Karpas-422 (cell line): ENCODE measurements around the gene RBMX. TPM values are rescaled to one million over a fixed set of nuclear protein-coding genes. Genes with fewer than 3 reads are reported as not detected.

ENCODE experiments used
- DNase-seq: peaks from one replicate; pipeline ENCODE4 v3.0.0-alpha.2; 2015
- H2AFZ ChIP-seq: fragments of 200-600 bp; sonication (generic); 2 replicates; pipeline ENCODE4 v1.6.1; 2014; ENCODE audit warnings: antibody characterized with exemption, low read length, mixed read lengths
- H3K27ac ChIP-seq: fragments of 200-600 bp; sonication (generic); 2 replicates; pipeline ENCODE4 v1.5.1; 2014; ENCODE audit warnings: mild to moderate bottlenecking, low read length, moderate library complexity
- H3K27me3 ChIP-seq: fragments of 200-600 bp; sonication (generic); 2 replicates; pipeline ENCODE4 v1.6.1; 2014; ENCODE audit warnings: low read length, mixed read lengths
- H3K36me3 ChIP-seq: fragments of 200-600 bp; sonication (generic); 2 replicates; pipeline ENCODE4 v1.6.1; 2014; ENCODE audit warnings: low read length, mixed read lengths; ENCODE audit not compliant: insufficient read depth
- H3K4me1 ChIP-seq: fragments of 200-600 bp; sonication (generic); 2 replicates; pipeline ENCODE4 v1.6.1; 2014; ENCODE audit warnings: mild to moderate bottlenecking, low read length, mixed read lengths
- H3K4me2 ChIP-seq: fragments of 200-600 bp; sonication (generic); 2 replicates; pipeline ENCODE4 v1.6.1; 2014; ENCODE audit warnings: low read length, low read depth, mild to moderate bottlenecking; ENCODE audit not compliant: poor library complexity, severe bottlenecking
- H3K4me3 ChIP-seq: fragments of 200-600 bp; sonication (generic); 2 replicates; pipeline ENCODE4 v1.5.1; 2014; ENCODE audit warnings: mild to moderate bottlenecking, antibody characterized with exemption, low read length, mixed read lengths
- H3K79me2 ChIP-seq: fragments of 200-600 bp; sonication (generic); 2 replicates; pipeline ENCODE4 v1.6.1; 2014; ENCODE audit warnings: mild to moderate bottlenecking, low read length, mixed read lengths
- H3K9ac ChIP-seq: fragments of 200-600 bp; sonication (generic); 2 replicates; pipeline ENCODE4 v1.6.0; 2014; ENCODE audit warnings: low read length
- H3K9me2 ChIP-seq: fragments of 200-600 bp; sonication (generic), shearing (Covaris generic); replicated peaks from 2 replicates; pipeline ENCODE4 v1.6.0; 2014; ENCODE audit warnings: mild to moderate bottlenecking, low read length, moderate library complexity; ENCODE audit not compliant: insufficient read depth
- H3K9me3 ChIP-seq: fragments of 300-700, 200-600 bp; sonication (generic); 2 replicates; pipeline ENCODE4 v1.6.1; 2014; ENCODE audit warnings: low read length, mixed read lengths
- H4K20me1 ChIP-seq: fragments of 200-600 bp; sonication (generic); 2 replicates; pipeline ENCODE4 v1.6.1; 2014; ENCODE audit warnings: mild to moderate bottlenecking, antibody characterized with exemption, low read length, low read depth; ENCODE audit not compliant: insufficient read depth
- total RNA-seq: library from RNA; depleted of rRNA; stranded (reverse); fragments of >200 nt; shearing (Covaris generic); gene quantifications from 2 replicates; pipeline ENCODE4 v1.2.3, GENCODE V29; 2014; ENCODE audit warnings: low replicate concordance

The RBMX gene
- total RNA-seq, 1 experiment from 2014 or later: 186 TPM

DNA sequence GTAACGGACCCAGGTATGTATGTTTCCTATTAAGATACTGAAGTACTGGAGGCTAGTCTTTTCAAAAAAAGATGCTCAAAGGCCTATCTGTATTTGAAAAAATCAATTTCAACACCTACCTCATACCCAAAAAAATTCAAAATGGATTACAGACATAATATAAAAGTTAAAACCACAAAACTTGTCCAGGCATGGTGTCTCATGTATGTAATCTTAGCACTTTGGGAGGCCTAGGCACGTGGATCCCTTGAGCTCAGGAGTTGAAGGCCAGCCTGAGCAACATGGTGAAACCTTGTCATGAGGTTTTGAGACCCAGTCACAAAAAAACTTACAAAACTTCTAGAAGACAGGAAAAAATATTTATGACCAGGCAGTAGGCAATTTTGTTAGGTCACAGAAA, 16.7 kb downstream of the RBMX start:
- no peaks in the 10 kb centered on the region for H3K27me3 ChIP-seq
- no peak overlapping the region for H3K4me3 ChIP-seq
- H3K4me1 ChIP-seq: no peaks in the 10 kb centered on the region
- no peaks in the 10 kb centered on the region for H3K79me2 ChIP-seq
- no peak overlapping the region for H3K4me2 ChIP-seq
- H3K9me3 ChIP-seq: no peaks in the 10 kb centered on the region
- DNase-seq: peak; percentile 28
- H4K20me1 ChIP-seq: no peaks in the 10 kb centered on the region
- H3K36me3 ChIP-seq: peaks cover 9% of the 10 kb centered on the region
- H3K9ac ChIP-seq: no peak overlapping the region
- H3K27ac ChIP-seq: no peak overlapping the region
- H2AFZ ChIP-seq: no peak overlapping the region
- no peaks in the 10 kb centered on the region for H3K9me2 ChIP-seq

DNA sequence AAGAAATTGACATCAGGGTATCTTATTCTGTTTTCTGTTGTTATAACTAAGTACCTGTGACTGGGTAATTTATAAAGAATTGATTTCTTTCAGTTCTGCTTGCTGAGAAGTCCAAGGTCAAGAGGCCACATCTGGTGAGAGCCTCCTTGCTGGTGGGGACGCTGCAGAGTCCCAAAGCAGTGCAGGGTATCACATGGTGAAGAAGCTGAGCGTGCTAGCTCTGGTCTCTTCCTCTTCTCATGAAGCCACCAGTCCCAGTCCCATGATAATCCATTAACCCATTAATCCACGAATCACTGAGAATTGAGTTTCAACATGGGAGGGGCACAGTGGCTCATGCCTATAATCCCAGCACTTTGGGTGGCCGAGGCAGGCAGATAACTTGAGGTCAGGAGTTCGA, 18.0 kb downstream of the RBMX start:
- DNase-seq: no peak
- H3K36me3 ChIP-seq: no peaks in the 10 kb centered on the region
- no peaks in the 10 kb centered on the region for H4K20me1 ChIP-seq

DNA sequence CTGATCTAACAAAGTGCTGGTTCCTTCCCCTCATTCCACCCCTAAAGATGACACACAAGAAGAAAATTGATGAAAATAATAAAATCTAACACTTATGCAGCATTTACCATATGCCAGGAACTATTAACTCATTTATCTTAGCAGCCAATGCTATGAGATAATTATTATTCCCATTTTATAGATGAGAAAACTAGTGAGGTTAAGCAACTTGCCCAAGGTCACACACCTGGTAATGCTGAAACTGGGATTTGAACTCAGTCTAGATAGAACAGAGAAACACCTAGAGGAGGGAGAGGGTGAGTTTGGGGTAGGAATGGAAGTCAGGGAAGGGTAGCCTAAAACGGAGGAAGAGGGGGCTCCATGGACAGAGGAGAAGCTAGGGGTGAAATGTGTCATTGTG, 18.6 kb downstream of the RBMX start:
- Histone ChIP-seq H3K27ac (no peak overlapping the region), H3K9me2 (no peaks in the 10 kb centered on the region), H3K27me3 (no peaks in the 10 kb centered on the region), H3K4me2 (no peak overlapping the region), H3K4me3 (no peak overlapping the region), H3K9ac (no peak overlapping the region), H3K79me2 (no peaks in the 10 kb centered on the region), H4K20me1 (no peaks in the 10 kb centered on the region), H3K36me3 (no peaks in the 10 kb centered on the region), H3K9me3 (no peaks in the 10 kb centered on the region), H2AFZ (no peak overlapping the region), H3K4me1 (no peaks in the 10 kb centered on the region)
- DNase-seq: no peak

More for the DNA sequence above, 18.0 kb downstream of the RBMX start:
- Histone ChIP-seq H3K9ac (no peak overlapping the region), H3K27ac (no peak overlapping the region), H3K27me3 (no peaks in the 10 kb centered on the region), H3K4me2 (no peak overlapping the region), H2AFZ (no peak overlapping the region), H3K4me3 (no peak overlapping the region), H3K79me2 (no peaks in the 10 kb centered on the region), H3K9me3 (no peaks in the 10 kb centered on the region), H3K4me1 (no peaks in the 10 kb centered on the region), H3K9me2 (no peaks in the 10 kb centered on the region)

DNA sequence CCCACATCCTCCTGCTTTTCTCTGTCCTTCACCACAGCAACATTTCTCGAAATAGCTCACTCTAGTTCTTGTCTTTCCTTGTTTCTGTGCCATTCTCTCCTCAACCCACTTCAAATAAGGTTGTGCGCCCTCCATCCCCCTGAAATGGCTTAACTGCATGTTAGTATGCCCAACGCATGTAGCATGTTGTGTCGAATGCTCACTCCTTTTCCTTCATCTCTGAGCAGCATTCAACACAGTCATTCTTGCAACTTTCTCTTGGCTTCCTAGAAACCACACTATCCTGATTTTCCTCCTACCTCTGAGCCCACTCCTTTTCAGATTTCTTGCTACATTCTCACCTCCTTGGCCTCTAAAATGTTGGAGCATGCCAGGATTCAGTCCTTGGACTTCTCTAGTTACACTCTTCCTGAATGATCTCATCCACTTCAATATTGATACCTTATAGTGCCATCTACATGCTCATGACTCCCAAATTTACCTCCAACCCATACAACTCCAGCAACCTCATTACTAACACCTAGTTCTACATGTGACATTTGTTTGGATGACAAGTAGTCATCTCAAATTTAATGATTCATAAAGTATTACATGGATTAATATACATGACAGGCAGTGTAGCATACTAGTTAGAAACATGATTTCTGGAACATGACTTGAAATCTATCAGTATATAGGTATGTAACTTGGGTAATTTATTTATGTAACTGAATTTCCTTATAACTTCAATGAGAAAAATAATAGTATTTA, 22.3 kb downstream of the RBMX start:
- DNase-seq: peak; percentile 28
- Histone ChIP-seq H4K20me1 (no peaks in the 10 kb centered on the region), H2AFZ (no peak overlapping the region), H3K9me2 (no peaks in the 10 kb centered on the region), H3K27ac (no peak overlapping the region), H3K4me3 (no peak overlapping the region), H3K79me2 (no peaks in the 10 kb centered on the region), H3K36me3 (no peaks in the 10 kb centered on the region), H3K27me3 (no peaks in the 10 kb centered on the region), H3K4me1 (no peaks in the 10 kb centered on the region), H3K9ac (no peak overlapping the region), H3K4me2 (no peak overlapping the region), H3K9me3 (no peaks in the 10 kb centered on the region)

- Histone ChIP-seq H2AFZ (no peak overlapping the region), H3K4me1 (no peaks in the 10 kb centered on the region), H3K36me3 (no peaks in the 10 kb centered on the region), H3K9me2 (no peaks in the 10 kb centered on the region), H3K4me3 (no peak overlapping the region), H3K27ac (no peak overlapping the region), H3K27me3 (no peaks in the 10 kb centered on the region), H3K9ac (no peak overlapping the region), H3K4me2 (no peak overlapping the region), H3K79me2 (no peaks in the 10 kb centered on the region), H4K20me1 (no peaks in the 10 kb centered on the region), H3K9me3 (no peaks in the 10 kb centered on the region)
- peak; percentile 32 for DNase-seq
Measured at GRCh38 chrX:136856551-136856950, 24.0 kb downstream of the RBMX start.

- no peaks in the 10 kb centered on the region for H3K36me3 ChIP-seq
- H3K9me3 ChIP-seq: no peaks in the 10 kb centered on the region
- H3K4me1 ChIP-seq: no peaks in the 10 kb centered on the region
- DNase-seq: no peak
- H2AFZ ChIP-seq: no peak overlapping the region
- H3K4me2 ChIP-seq: no peak overlapping the region
- H3K79me2 ChIP-seq: no peaks in the 10 kb centered on the region
- no peak overlapping the region for H3K27ac ChIP-seq
- no peaks in the 10 kb centered on the region for H4K20me1 ChIP-seq
- H3K4me3 ChIP-seq: no peak overlapping the region
- H3K9me2 ChIP-seq: no peaks in the 10 kb centered on the region
- no peaks in the 10 kb centered on the region for H3K27me3 ChIP-seq
- no peak overlapping the region for H3K9ac ChIP-seq
Measured at GRCh38 chrX:136856050-136856449, 24.5 kb downstream of the RBMX start.

- no peaks in the 10 kb centered on the region for H3K27me3 ChIP-seq
- no peak overlapping the region for H3K4me2 ChIP-seq
- H3K9me3 ChIP-seq: no peaks in the 10 kb centered on the region
- no peaks in the 10 kb centered on the region for H3K36me3 ChIP-seq
- no peak overlapping the region for H2AFZ ChIP-seq
- no peak for DNase-seq
- H3K4me3 ChIP-seq: no peak overlapping the region
- H3K9ac ChIP-seq: no peak overlapping the region
- no peaks in the 10 kb centered on the region for H4K20me1 ChIP-seq
- H3K79me2 ChIP-seq: no peaks in the 10 kb centered on the region
- no peak overlapping the region for H3K27ac ChIP-seq
- H3K4me1 ChIP-seq: no peaks in the 10 kb centered on the region
- H3K9me2 ChIP-seq: no peaks in the 10 kb centered on the region
Measured at GRCh38 chrX:136851526-136851925, 29.0 kb downstream of the RBMX start.

GRCh38 chrX:136850441-136851175, 29.9 kb downstream of the RBMX start:
- Histone ChIP-seq H3K4me2 (no peak overlapping the region), H3K27me3 (no peaks in the 10 kb centered on the region)

More at GRCh38 chrX:136850441-136851175, 29.9 kb downstream of the RBMX start:
- Histone ChIP-seq H3K79me2 (no peaks in the 10 kb centered on the region), H2AFZ (no peak overlapping the region), H3K9ac (no peak overlapping the region), H3K4me1 (no peaks in the 10 kb centered on the region), H3K9me2 (no peaks in the 10 kb centered on the region), H3K27ac (no peak overlapping the region), H4K20me1 (no peaks in the 10 kb centered on the region), H3K4me3 (no peak overlapping the region), H3K9me3 (no peaks in the 10 kb centered on the region), H3K36me3 (no peaks in the 10 kb centered on the region)
- DNase-seq: peak; percentile 34
